ENCODE data around the gene SARDH.
"Not testable (repeated sequence)": the region's sequence is repeated elsewhere in the genome, so short reads cannot be mapped to it uniquely, and the experiment has no call there.

GRCh38 chr9:133675796-133676195 lies 62.4 kb downstream of the SARDH start:
- TF ChIP-seq, protein P1, sequence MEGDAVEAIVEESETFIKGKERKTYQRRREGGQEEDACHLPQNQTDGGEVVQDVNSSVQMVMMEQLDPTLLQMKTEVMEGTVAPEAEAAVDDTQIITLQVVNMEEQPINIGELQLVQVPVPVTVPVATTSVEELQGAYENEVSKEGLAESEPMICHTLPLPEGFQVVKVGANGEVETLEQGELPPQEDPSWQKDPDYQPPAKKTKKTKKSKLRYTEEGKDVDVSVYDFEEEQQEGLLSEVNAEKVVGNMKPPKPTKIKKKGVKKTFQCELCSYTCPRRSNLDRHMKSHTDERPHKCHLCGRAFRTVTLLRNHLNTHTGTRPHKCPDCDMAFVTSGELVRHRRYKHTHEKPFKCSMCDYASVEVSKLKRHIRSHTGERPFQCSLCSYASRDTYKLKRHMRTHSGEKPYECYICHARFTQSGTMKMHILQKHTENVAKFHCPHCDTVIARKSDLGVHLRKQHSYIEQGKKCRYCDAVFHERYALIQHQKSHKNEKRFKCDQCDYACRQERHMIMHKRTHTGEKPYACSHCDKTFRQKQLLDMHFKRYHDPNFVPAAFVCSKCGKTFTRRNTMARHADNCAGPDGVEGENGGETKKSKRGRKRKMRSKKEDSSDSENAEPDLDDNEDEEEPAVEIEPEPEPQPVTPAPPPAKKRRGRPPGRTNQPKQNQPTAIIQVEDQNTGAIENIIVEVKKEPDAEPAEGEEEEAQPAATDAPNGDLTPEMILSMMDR (IDR thresholded peaks at IDR 0.05) = not testable (repeated sequence)
- TF ChIP-seq EP300 (IDR thresholded peaks at IDR 0.05) = not testable (repeated sequence)
